HCT116 (cell line): ENCODE data around the gene PTPN13. TPM values are rescaled to one million over a fixed set of nuclear protein-coding genes. Genes with fewer than 3 reads are reported as not detected.

ENCODE experiments used
- ATAC-seq: fragments of 200-7000 bp; cut with Tn5 transposase; 2 replicates; pipeline ENCODE4 v1.9.1; 2020; ENCODE audit warnings: mild to moderate bottlenecking, moderate library complexity
- BruUV-seq: library from RNA; stranded (reverse); fragments of 400-500 nt; replicated peaks from 2 replicates; lab custom pipeline; 2021; lab: Mats Ljungman, UMichigan
- CTCF ChIA-PET: fragments of 300-600 bp; sonication (Branson Sonifier 250); formaldehyde crosslinking; loops from one replicate; lab custom pipeline; 2021; ENCODE audit warnings: antibody characterized with exemption; lab: Charles Lee
- POLR2A ChIA-PET: fragments of 300-600, 350-600 bp; sonication (Branson Sonifier 250); formaldehyde crosslinking; loops from one replicate; lab custom pipeline; 2021; ENCODE audit warnings: antibody characterized with exemption; lab: Charles Lee
- RAD21 ChIA-PET, 2 experiments: fragments of 300-600 bp; sonication (Branson Sonifier 250); formaldehyde crosslinking; loops; one replicate each; lab custom pipeline; 2023; ENCODE audit warnings: low total read pairs in 2 of 2; ENCODE audit not compliant: uncharacterized antibody in 2 of 2, unreplicated experiment in 2 of 2, low non-redundant PET in 1 of 2; lab: Charles Lee
- DNase-seq: peaks from one replicate; pipeline ENCODE4 v3.0.0-alpha.2; 2010; ENCODE audit warnings: low read depth, low spot score
- H2AFZ ChIP-seq: fragments of 200-600 bp; shearing (Covaris generic), sonication (generic); 2 replicates; pipeline ENCODE4 v1.6.1; 2017; ENCODE audit warnings: low read depth, mixed run types, mixed read lengths, antibody characterized with exemption, low read length; ENCODE audit not compliant: poor library complexity, severe bottlenecking
- H3K27ac ChIP-seq: 2 replicates; pipeline ENCODE4 v1.5.1; 2012; ENCODE audit warnings: low read depth, low read length
- H3K27me3 ChIP-seq: fragments of 200-600 bp; sonication (generic); 2 replicates; pipeline ENCODE4 v1.6.1; 2016; ENCODE audit warnings: mixed run types, low read length, mixed read lengths; ENCODE audit not compliant: insufficient read depth
- H3K36me3 ChIP-seq, 2 experiments: fragments of 200-500 bp in 1 of 2; fragments of 200-600 bp in 1 of 2; sonication (Bioruptor generic) in 1 of 2; sonication (generic) in 1 of 2; 2 replicates each; pipeline versions ENCODE4 v1.5.1 to v1.6.1; 2014 to 2016; ENCODE audit warnings: low read length in 2 of 2, inconsistent platforms in 1 of 2, mixed read lengths in 1 of 2, mixed run types in 1 of 2; ENCODE audit not compliant: insufficient read depth in 2 of 2, control insufficient read depth in 1 of 2
- H3K4me1 ChIP-seq, 2 experiments: fragments of 200-600 bp in 1 of 2; sonication (generic) in 1 of 2; 2 replicates each; pipeline versions ENCODE4 v1.5.1 to v1.6.1; 2012 to 2017; ENCODE audit warnings: low read length in 2 of 2, inconsistent platforms in 1 of 2, mild to moderate bottlenecking in 1 of 2, mixed read lengths in 1 of 2, mixed run types in 1 of 2, moderate library complexity in 1 of 2; ENCODE audit not compliant: insufficient read depth in 2 of 2, control insufficient read depth in 1 of 2
- H3K4me2 ChIP-seq: fragments of 200-600 bp; sonication (generic); 2 replicates; pipeline ENCODE4 v1.6.1; 2017; ENCODE audit warnings: mixed run types, low read length, mixed read lengths
- H3K4me3 ChIP-seq, 2 experiments: fragments of 200-600 bp in 1 of 2; sonication (generic) in 1 of 2; replicated peaks in 1 of 2; 2 replicates each; pipeline ENCODE4 v1.5.1; 2011 to 2016; ENCODE audit warnings: low read length in 2 of 2, control low read depth in 1 of 2, low read depth in 1 of 2, mild to moderate bottlenecking in 1 of 2, mixed read lengths in 1 of 2, mixed run types in 1 of 2
- H3K79me2 ChIP-seq: fragments of 200-600 bp; sonication (generic); 2 replicates; pipeline ENCODE4 v1.6.1; 2017; ENCODE audit warnings: mild to moderate bottlenecking, mixed run types, low read length, moderate library complexity, mixed read lengths; ENCODE audit not compliant: insufficient read depth
- H3K9ac ChIP-seq: fragments of 200-600 bp; sonication (generic); 2 replicates; pipeline ENCODE4 v1.6.1; 2016; ENCODE audit warnings: low read length, mixed read lengths
- H3K9me2 ChIP-seq: fragments of 200-600 bp; sonication (generic), shearing (Covaris generic); 2 replicates; pipeline ENCODE4 v1.6.1; 2017; ENCODE audit warnings: mixed run types, mild to moderate bottlenecking, moderate library complexity; ENCODE audit not compliant: insufficient read depth
- H3K9me3 ChIP-seq, 2 experiments: fragments of 200-500 bp in 1 of 2; fragments of 200-600 bp in 1 of 2; sonication (Bioruptor generic) in 1 of 2; sonication (generic) in 1 of 2; 2 replicates each; pipeline ENCODE4 v1.6.1; 2014 to 2017; ENCODE audit warnings: low read length in 2 of 2, mixed read lengths in 2 of 2, inconsistent platforms in 1 of 2, low read depth in 1 of 2, mild to moderate bottlenecking in 1 of 2, mixed run types in 1 of 2, moderate library complexity in 1 of 2; ENCODE audit not compliant: control insufficient read depth in 1 of 2, insufficient read depth in 1 of 2
- H4K20me1 ChIP-seq: fragments of 200-600 bp; sonication (generic), shearing (Covaris generic); 2 replicates; pipeline ENCODE4 v1.6.1; 2017; ENCODE audit warnings: mixed run types, mild to moderate bottlenecking, moderate library complexity; ENCODE audit not compliant: insufficient read depth
- CBX3 ChIP-seq: IDR thresholded peaks from 2 replicates; pipeline ENCODE4 v1.6.1; 2012; ENCODE audit warnings: low read depth
- CEBPB ChIP-seq: IDR thresholded peaks from 2 replicates; pipeline ENCODE4 v1.6.1; 2012; ENCODE audit warnings: low read depth
- EGR1 ChIP-seq: IDR thresholded peaks from 2 replicates; pipeline ENCODE4 v1.6.1; 2012; ENCODE audit warnings: low read depth
- EZH2 ChIP-seq: fragments of 200-600 bp; sonication (generic); IDR thresholded peaks from 2 replicates; pipeline ENCODE4 v1.6.1; 2017; ENCODE audit warnings: antibody characterized with exemption, mixed run types
- EZH2phosphoT487 ChIP-seq: fragments of 200-600 bp; IDR thresholded peaks from 2 replicates; pipeline ENCODE4 v1.6.1; 2018; ENCODE audit warnings: antibody characterized with exemption, borderline replicate concordance
- FOSL1 ChIP-seq: IDR thresholded peaks from 2 replicates; pipeline ENCODE4 v1.6.1; 2012; ENCODE audit warnings: low read depth
- JUND ChIP-seq: IDR thresholded peaks from 2 replicates; pipeline ENCODE4 v1.6.1; 2012
- SIN3A ChIP-seq: IDR thresholded peaks from 2 replicates; pipeline ENCODE4 v1.6.1; 2012; ENCODE audit warnings: low read depth
- TCF7L2 ChIP-seq: IDR thresholded peaks from 2 replicates; pipeline ENCODE4 v1.7.0; 2011; ENCODE audit warnings: borderline replicate concordance, inconsistent platforms; ENCODE audit not compliant: insufficient read depth, insufficient read length; ENCODE audit errors: extremely low read depth
- YY1 ChIP-seq: IDR thresholded peaks from 2 replicates; pipeline ENCODE4 v1.6.1; 2011; ENCODE audit warnings: low read length, low read depth, moderate library complexity, mild to moderate bottlenecking; ENCODE audit not compliant: insufficient replicate concordance; ENCODE audit errors: extremely low read depth
- ZNF274 ChIP-seq: fragments of 200-500 bp; sonication (Bioruptor generic); IDR thresholded peaks from 2 replicates; pipeline ENCODE4 v1.6.1; 2014; ENCODE audit warnings: mild to moderate bottlenecking, low read depth, low read length, inconsistent platforms
- intact Hi-C: fragments of 100-400 bp; cut with micrococcal nuclease; formaldehyde crosslinking; loops from 2 replicates; pipeline ENCODE4 v1.10.0; 2022
- total RNA-seq: library from RNA; stranded (reverse); gene quantifications from one replicate; pipeline ENCODE4 v1.2.1, GENCODE V29; 2021; ENCODE audit not compliant: unreplicated experiment
- TF ChIP-seq, protein P1 (sequence below): IDR thresholded peaks from 2 replicates; pipeline ENCODE4 v1.6.1; 2012
- TF ChIP-seq, protein P2 (sequence below): IDR thresholded peaks from 2 replicates; pipeline ENCODE4 v1.6.1; 2012; ENCODE audit warnings: low read depth
- TF ChIP-seq, protein P3 (sequence below): IDR thresholded peaks from 2 replicates; pipeline ENCODE4 v1.6.1; 2011; ENCODE audit warnings: mild to moderate bottlenecking, low read length, moderate library complexity; ENCODE audit not compliant: insufficient replicate concordance; ENCODE audit errors: extremely low read depth

The PTPN13 gene
- total RNA-seq, 1 experiment from 2014 or later: 14.6 TPM

DNA sequence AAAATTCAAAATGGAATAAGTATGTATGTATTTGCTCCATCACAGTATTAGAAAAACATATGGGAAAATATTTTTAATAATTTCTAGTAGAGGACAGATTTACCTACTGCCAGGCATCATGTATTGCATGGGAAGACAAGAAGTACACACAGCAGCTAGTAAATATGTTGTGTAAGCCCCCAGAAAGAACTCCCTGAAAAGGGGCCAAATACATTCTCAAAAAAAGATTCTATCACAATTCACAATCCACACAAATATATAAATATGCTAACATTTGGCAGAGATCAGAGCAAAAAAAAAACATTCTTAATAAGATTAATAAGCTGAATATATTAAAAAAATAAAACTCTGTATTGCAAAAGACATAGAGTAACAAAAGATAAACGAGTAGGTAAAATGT, 227.0 kb downstream of the PTPN13 start:
- Histone ChIP-seq H3K9ac (no peak overlapping the region), H3K27ac (no peak overlapping the region), H3K9me3 (no peaks in the 10 kb centered on the region), H3K79me2 (no peaks in the 10 kb centered on the region), H4K20me1 (no peaks in the 10 kb centered on the region), H3K36me3 (no peaks in the 10 kb centered on the region), H3K9me2 (no peaks in the 10 kb centered on the region), H3K4me1 (peaks cover 0 to 14% of the 10 kb centered on the region in 2 experiments; a peak in 2 of 4 replicates), H3K27me3 (no peaks in the 10 kb centered on the region), H3K4me2 (no peak overlapping the region), H3K4me3 (no peak overlapping the region), H2AFZ (no peak overlapping the region)
- ChIA-PET CTCF (no interaction called here), POLR2A (no interaction called here), RAD21 (no interaction called here)
- BruUV-seq: no TSS peak
- ATAC-seq (no peak), DNase-seq (no peak)
- intact Hi-C loops: no loop called here
- TF ChIP-seq, protein P1, sequence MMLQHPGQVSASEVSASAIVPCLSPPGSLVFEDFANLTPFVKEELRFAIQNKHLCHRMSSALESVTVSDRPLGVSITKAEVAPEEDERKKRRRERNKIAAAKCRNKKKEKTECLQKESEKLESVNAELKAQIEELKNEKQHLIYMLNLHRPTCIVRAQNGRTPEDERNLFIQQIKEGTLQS: no peak
- no peak for TF ChIP-seq YY1
- no peak for TF ChIP-seq EZH2
- no peak for TF ChIP-seq ZNF274
- TF ChIP-seq, protein P2, sequence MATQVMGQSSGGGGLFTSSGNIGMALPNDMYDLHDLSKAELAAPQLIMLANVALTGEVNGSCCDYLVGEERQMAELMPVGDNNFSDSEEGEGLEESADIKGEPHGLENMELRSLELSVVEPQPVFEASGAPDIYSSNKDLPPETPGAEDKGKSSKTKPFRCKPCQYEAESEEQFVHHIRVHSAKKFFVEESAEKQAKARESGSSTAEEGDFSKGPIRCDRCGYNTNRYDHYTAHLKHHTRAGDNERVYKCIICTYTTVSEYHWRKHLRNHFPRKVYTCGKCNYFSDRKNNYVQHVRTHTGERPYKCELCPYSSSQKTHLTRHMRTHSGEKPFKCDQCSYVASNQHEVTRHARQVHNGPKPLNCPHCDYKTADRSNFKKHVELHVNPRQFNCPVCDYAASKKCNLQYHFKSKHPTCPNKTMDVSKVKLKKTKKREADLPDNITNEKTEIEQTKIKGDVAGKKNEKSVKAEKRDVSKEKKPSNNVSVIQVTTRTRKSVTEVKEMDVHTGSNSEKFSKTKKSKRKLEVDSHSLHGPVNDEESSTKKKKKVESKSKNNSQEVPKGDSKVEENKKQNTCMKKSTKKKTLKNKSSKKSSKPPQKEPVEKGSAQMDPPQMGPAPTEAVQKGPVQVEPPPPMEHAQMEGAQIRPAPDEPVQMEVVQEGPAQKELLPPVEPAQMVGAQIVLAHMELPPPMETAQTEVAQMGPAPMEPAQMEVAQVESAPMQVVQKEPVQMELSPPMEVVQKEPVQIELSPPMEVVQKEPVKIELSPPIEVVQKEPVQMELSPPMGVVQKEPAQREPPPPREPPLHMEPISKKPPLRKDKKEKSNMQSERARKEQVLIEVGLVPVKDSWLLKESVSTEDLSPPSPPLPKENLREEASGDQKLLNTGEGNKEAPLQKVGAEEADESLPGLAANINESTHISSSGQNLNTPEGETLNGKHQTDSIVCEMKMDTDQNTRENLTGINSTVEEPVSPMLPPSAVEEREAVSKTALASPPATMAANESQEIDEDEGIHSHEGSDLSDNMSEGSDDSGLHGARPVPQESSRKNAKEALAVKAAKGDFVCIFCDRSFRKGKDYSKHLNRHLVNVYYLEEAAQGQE: no peak
- TF ChIP-seq CEBPB: no peak
- TF ChIP-seq, protein P3, sequence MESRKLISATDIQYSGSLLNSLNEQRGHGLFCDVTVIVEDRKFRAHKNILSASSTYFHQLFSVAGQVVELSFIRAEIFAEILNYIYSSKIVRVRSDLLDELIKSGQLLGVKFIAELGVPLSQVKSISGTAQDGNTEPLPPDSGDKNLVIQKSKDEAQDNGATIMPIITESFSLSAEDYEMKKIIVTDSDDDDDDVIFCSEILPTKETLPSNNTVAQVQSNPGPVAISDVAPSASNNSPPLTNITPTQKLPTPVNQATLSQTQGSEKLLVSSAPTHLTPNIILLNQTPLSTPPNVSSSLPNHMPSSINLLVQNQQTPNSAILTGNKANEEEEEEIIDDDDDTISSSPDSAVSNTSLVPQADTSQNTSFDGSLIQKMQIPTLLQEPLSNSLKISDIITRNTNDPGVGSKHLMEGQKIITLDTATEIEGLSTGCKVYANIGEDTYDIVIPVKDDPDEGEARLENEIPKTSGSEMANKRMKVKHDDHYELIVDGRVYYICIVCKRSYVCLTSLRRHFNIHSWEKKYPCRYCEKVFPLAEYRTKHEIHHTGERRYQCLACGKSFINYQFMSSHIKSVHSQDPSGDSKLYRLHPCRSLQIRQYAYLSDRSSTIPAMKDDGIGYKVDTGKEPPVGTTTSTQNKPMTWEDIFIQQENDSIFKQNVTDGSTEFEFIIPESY: no peak
- TF ChIP-seq CBX3: no peak
- no peak for TF ChIP-seq EZH2phosphoT487
- no peak for TF ChIP-seq FOSL1
- TF ChIP-seq JUND: no peak
- no peak for TF ChIP-seq SIN3A
- TF ChIP-seq TCF7L2: no peak
- no peak for TF ChIP-seq EGR1
